ENCODE data around the gene SESN1. TPM values are rescaled to one million over a fixed set of nuclear protein-coding genes. Genes with fewer than 3 reads are reported as not detected.

SESN1 gene
- total RNA-seq, 2 experiments from 2014 or later, result 8.7 to 8.9 TPM

DNA sequence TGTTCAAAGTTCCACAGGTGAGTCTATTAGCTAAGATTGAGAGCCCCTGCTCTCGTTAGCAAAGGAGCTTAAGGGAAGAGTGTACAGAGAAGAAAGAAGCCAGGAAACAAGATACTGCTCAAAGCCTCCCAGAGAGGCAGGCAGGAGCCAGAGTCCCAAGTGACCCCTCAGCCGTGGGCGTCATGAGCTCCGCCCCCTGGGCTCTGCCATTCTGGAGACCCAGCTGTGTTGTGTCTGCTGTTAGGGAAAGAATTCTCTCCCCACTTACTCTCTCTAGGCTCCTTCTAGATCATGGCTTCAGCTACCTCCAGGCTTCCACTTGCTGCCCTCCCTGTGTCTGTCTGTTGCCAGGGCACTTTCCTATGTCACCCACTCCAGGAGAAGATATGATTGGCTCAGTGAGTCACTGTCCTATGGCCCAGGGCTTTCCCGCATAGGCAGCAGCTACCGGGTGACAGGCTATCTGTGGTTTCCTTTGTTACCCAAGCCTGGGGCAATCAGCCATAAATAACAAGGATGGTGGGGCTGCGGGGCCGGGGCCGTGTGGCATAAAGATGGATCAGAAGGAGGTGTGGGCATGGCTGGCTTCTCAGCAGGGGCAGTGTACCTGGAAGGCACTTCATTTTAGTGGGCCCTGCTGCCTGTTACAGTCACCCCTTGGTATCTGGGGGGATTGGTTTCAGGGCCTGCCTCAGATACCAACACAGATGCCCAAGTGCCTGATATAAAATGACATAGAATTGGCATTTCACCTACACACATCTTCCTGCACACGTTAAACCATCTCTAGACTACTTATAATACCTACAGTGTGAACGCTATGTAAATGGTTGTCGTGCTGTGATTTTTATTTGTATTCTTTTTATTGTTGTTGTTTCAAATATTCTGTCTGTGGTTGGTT lies 127.5 kb downstream of the SESN1 start:
- Mint-ChIP-seq H3K27ac (no peak overlapping the region), H3K4me1 (peaks cover 4% of the 10 kb centered on the region), H3K4me3 (no peak overlapping the region), H3K27me3 (no peaks in the 10 kb centered on the region), H3K36me3 (no peaks in the 10 kb centered on the region), H3K9me3 (no peaks in the 10 kb centered on the region)
- peak; percentile 13 for DNase-seq

- H3K9me3 Mint-ChIP-seq, result no peaks in the 10 kb centered on the region
- H3K27ac Mint-ChIP-seq, result no peak overlapping the region
- H3K4me1 Mint-ChIP-seq, result peaks cover 4% of the 10 kb centered on the region
- DNase-seq, result no peak
- H3K4me3 Mint-ChIP-seq, result no peak overlapping the region
- no peaks in the 10 kb centered on the region for H3K36me3 Mint-ChIP-seq
- H3K27me3 Mint-ChIP-seq, result no peaks in the 10 kb centered on the region
Observed at GRCh38 chr6:108966251-108966650, 128.4 kb downstream of the SESN1 start.

DNA sequence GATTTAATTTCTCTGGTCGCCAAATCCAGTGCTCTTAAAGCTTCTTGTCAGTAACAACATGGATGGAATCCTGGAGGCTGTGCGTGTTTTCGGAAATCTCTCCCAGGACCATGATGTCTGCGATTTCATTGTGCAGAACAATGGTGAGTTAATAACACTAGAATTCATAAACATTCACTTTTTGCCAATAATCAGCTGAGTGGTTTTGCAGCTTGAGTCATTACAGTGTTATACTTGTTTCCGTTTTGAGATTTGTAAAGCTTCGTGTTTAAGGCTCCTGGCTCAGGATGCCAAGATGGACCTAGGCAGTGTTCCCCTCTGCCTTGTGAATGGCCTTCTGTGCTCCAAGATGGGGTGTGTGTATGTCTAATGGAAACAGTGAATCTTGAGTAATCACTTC lies 132.7 kb downstream of the SESN1 start:
- H3K27me3 Mint-ChIP-seq, result no peaks in the 10 kb centered on the region
- peaks cover 8% of the 10 kb centered on the region for H3K4me1 Mint-ChIP-seq
- no peaks in the 10 kb centered on the region for H3K9me3 Mint-ChIP-seq
- no peak overlapping the region for H3K27ac Mint-ChIP-seq
- no peak overlapping the region for H3K4me3 Mint-ChIP-seq
- DNase-seq, result no peak
- H3K36me3 Mint-ChIP-seq, result no peaks in the 10 kb centered on the region

DNA sequence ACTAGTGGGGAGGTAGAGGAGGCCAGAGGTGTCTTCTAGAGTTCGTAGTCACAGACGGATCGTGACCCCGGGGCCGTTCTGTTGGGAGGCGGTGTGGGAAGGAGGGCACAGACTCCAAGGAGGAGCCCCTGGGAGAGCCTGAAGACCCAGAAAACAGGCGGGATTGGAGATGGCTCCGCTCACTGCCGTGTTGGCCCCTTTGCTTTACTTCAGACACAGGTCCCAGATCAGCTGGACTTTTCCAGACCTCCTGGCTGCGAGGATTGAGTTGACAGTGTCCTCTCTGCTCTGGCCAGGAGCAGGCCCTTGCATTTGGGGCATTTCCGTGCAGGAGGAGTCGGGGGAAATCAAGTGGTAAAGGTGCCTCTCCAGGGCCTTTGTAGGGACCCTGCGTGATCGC lies 133.6 kb downstream of the SESN1 start:
- Mint-ChIP-seq H3K27me3 (no peaks in the 10 kb centered on the region), H3K27ac (no peak overlapping the region), H3K36me3 (no peaks in the 10 kb centered on the region), H3K9me3 (no peaks in the 10 kb centered on the region), H3K4me1 (peaks cover 7% of the 10 kb centered on the region), H3K4me3 (no peak overlapping the region)
- no peak for DNase-seq

DNA sequence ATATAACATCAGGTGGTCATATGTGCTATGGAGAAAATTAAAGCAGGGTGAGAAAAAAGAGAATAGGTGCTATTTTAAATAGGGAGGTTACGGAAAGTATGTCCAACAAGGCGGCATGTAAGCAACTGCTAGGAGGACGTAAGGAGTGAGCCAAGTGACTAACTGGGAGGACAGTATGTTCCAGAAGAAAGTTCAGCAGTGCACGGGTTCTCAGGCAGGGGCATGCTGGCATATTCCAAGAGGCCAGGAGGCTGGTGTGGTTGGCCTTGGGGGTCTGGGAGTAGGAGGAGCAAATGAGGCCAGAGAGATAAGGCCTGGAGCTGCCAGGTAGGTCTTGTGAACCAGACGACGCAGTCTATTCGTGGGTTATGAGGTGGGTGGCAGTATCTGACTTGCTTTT lies 134.0 kb downstream of the SESN1 start:
- no peak overlapping the region for H3K27ac Mint-ChIP-seq
- peaks cover 8% of the 10 kb centered on the region for H3K4me1 Mint-ChIP-seq
- no peaks in the 10 kb centered on the region for H3K27me3 Mint-ChIP-seq
- no peak overlapping the region for H3K4me3 Mint-ChIP-seq
- DNase-seq, result no peak
- H3K9me3 Mint-ChIP-seq, result no peaks in the 10 kb centered on the region
- H3K36me3 Mint-ChIP-seq, result no peaks in the 10 kb centered on the region

- Mint-ChIP-seq H3K36me3 (no peaks in the 10 kb centered on the region), H3K27me3 (no peaks in the 10 kb centered on the region), H3K4me3 (no peak overlapping the region), H3K27ac (no peak overlapping the region), H3K9me3 (no peaks in the 10 kb centered on the region), H3K4me1 (peaks cover 13% of the 10 kb centered on the region)
- no peak for DNase-seq
Observed at GRCh38 chr6:108959972-108960582, 134.6 kb downstream of the SESN1 start.

DNA sequence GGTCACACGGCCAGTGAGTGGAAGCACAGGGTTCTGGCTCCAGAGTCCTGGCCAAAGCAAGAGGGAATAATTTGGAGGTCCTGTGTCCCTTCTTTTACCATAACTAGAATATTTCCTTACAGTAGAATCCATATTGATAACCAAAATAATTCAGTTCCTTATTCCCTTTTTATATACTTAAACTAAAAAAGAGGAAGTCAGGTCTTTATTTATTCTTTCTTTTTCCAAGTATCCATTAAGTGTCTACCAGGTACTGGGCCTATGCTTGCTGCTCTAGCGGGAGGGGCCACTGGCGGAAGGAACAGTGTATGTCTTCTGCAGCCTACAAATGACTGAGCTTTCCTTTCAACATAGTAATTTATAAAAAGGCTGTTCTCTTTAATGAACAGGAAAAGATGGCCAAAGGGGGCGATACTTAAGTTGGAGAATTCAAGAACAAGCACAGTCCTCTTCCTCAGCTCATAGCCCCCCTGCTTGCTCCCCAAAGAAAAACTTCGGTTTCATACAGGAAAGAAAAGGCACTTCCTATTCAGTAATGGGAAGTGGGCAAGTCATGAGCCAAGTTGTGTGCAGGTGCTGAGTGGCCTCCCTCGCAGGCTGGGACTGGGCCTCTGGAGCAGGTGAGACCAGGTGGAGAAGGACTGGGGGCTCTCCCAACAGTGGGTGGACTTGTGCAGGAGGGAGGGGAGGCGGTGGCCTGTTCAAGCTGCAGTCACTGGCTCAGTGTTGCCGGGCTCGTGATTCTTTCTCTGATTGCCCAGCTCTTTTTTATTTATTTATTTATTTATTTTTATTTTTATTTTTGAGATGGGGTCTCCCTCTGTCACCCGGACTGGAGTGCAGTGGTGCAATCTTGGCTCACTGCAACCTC lies 135.5 kb downstream of the SESN1 start:
- no peak for DNase-seq
- Mint-ChIP-seq H3K4me1 (peaks cover 15% of the 10 kb centered on the region), H3K9me3 (no peaks in the 10 kb centered on the region), H3K27me3 (no peaks in the 10 kb centered on the region), H3K36me3 (no peaks in the 10 kb centered on the region), H3K4me3 (no peak overlapping the region), H3K27ac (no peak overlapping the region)

DNA sequence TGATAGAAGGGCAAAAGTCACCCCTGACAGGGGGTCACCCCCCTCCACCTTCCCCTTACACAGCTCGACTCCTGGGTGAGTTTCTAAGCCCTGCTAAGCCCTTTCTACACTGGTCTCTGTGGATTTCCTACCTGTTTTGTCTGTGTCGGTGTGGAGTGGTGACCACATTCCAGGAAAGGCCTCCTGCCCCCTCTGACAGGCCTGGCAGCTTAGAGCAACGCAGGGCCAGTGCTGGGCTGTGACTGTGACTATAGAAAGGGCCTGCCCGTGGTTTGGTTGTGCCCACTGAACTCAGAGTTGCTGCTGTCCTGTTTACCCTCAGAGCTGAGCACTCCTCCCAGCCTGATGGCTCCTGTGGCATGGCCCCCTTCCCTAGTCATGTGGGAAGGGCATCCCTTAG lies 137.4 kb downstream of the SESN1 start:
- no peaks in the 10 kb centered on the region for H3K27me3 Mint-ChIP-seq
- no peak for DNase-seq
- H3K4me3 Mint-ChIP-seq, result no peak overlapping the region
- H3K36me3 Mint-ChIP-seq, result no peaks in the 10 kb centered on the region
- H3K4me1 Mint-ChIP-seq, result peaks cover 15% of the 10 kb centered on the region
- no peak overlapping the region for H3K27ac Mint-ChIP-seq
- H3K9me3 Mint-ChIP-seq, result no peaks in the 10 kb centered on the region

- no peak for DNase-seq
- no peaks in the 10 kb centered on the region for H3K9me3 Mint-ChIP-seq
- H3K4me1 Mint-ChIP-seq, result peaks cover 15% of the 10 kb centered on the region
- peak overlapping the region; percentile 52 for H3K27ac Mint-ChIP-seq
- no peaks in the 10 kb centered on the region for H3K27me3 Mint-ChIP-seq
- peak overlapping the region; percentile 24 for H3K4me3 Mint-ChIP-seq
- no peaks in the 10 kb centered on the region for H3K36me3 Mint-ChIP-seq
Observed at GRCh38 chr6:108955329-108955949, 139.2 kb downstream of the SESN1 start.

GRCh38 chr6:108953681-108954080 lies 141.0 kb downstream of the SESN1 start:
- peaks cover 9% of the 10 kb centered on the region for H3K4me1 Mint-ChIP-seq
- H3K9me3 Mint-ChIP-seq, result no peaks in the 10 kb centered on the region
- no peak overlapping the region for H3K4me3 Mint-ChIP-seq
- no peaks in the 10 kb centered on the region for H3K36me3 Mint-ChIP-seq
- H3K27me3 Mint-ChIP-seq, result no peaks in the 10 kb centered on the region
- no peak overlapping the region for H3K27ac Mint-ChIP-seq
- no peak for DNase-seq

DNA sequence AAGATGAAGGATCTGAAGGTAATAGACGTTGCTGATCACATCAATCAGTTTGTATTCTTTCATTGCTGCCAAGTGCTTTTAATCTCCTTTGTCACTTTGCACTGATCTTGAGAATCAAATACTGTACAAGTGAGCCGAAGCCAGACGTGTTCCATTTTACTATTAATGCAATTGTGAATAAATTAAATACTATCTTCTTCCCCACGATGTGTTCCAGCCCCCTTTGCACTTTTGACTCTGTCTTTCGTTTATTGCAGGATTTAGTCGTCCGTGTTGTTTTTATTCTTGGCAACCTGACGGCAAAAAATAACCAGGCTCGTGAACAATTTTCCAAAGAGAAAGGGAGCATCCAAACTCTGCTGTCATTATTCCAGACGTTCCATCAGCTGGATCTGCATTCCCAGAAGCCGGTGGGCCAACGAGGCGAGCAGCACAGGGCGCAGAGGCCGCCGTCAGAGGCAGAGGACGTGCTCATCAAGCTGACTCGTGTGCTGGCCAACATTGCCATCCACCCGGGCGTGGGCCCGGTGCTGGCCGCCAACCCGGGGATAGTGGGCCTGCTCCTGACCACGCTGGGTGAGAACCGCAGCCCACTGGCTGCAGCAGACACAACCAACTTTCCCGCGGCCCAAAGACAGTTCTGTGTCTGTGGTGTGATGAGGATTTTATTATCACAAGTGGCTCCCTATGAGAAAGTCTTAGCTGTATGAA lies 141.7 kb downstream of the SESN1 start:
- Mint-ChIP-seq H3K4me1 (peaks cover 9% of the 10 kb centered on the region), H3K27me3 (no peaks in the 10 kb centered on the region), H3K4me3 (no peak overlapping the region), H3K9me3 (no peaks in the 10 kb centered on the region), H3K27ac (no peak overlapping the region), H3K36me3 (no peaks in the 10 kb centered on the region)
- DNase-seq, result no peak

DNA sequence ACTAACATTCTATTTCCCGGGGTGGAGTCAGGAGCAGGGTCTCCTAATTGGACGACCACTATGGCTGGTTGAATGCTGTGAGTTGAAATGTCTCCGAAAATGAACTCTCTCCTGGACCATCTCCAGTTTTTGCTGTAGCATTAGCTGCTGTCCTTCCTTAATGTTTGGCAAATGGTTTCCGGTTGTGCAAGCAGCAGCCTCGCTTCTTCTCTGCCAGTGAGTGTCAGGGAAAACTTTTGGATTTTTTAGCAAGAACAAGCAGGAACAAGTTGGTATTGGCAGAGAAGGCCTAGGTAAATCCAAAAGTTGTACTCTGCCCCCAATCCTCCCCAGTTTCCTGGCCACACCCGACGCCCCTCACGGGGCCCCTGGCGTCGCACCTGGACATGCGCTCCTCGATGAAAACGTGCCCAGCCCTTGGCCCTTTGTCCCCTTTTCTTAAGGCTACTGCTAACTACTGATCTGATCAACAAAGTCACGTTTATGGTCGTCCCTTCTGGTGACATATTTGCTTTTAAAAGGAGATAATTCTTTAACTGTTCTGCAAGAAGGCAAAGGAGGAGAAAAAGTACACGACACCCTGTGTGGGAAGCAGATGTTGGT lies 143.2 kb downstream of the SESN1 start:
- H3K4me1 Mint-ChIP-seq, result peaks cover 15% of the 10 kb centered on the region
- H3K4me3 Mint-ChIP-seq, result no peak overlapping the region
- no peaks in the 10 kb centered on the region for H3K36me3 Mint-ChIP-seq
- no peak overlapping the region for H3K27ac Mint-ChIP-seq
- no peak for DNase-seq
- H3K9me3 Mint-ChIP-seq, result no peaks in the 10 kb centered on the region
- no peaks in the 10 kb centered on the region for H3K27me3 Mint-ChIP-seq

- DNase-seq, result no peak
- H3K27me3 Mint-ChIP-seq, result no peaks in the 10 kb centered on the region
- H3K9me3 Mint-ChIP-seq, result no peaks in the 10 kb centered on the region
- no peak overlapping the region for H3K27ac Mint-ChIP-seq
- H3K36me3 Mint-ChIP-seq, result no peaks in the 10 kb centered on the region
- no peak overlapping the region for H3K4me3 Mint-ChIP-seq
- H3K4me1 Mint-ChIP-seq, result peaks cover 16% of the 10 kb centered on the region
Observed at GRCh38 chr6:108948181-108948661, 146.4 kb downstream of the SESN1 start.

Data from activated naive CD8-positive, alpha-beta T cell treated with anti-CD3 and anti-CD28 coated beads for 36 hours (primary cell).